Fibroblast of lung (primary cell): Measurements from ENCODE around the gene NUCB1.

Experiments
- CTCF ChIP-seq, 2 donors: IDR thresholded peaks in 1 of 2; conservative IDR thresholded peaks in 1 of 2; 1 replicate in 1 of 2; 2 replicates in 1 of 2; pipeline ENCODE4 v1.5.1; 2011 to 2012; ENCODE audit warnings: low read length in 2 of 2, control low read depth in 1 of 2, inconsistent platforms in 1 of 2, low read depth in 1 of 2, mild to moderate bottlenecking in 1 of 2
- EZH2 ChIP-seq: IDR thresholded peaks from 2 replicates; pipeline ENCODE4 v1.5.1; 2012; ENCODE audit warnings: low read length, control low read depth, mild to moderate bottlenecking; ENCODE audit errors: missing control alignments

GRCh38 chr19:48920949-48921348 lies 20.8 kb downstream of the NUCB1 start:
- TF ChIP-seq CTCF (conservative IDR thresholded peaks at IDR 0.05 in 1 of 2, IDR thresholded peaks at IDR 0.05 in 1 of 2; ENCODE audit: low read depth in 1 of 2, low read length in 2 of 2) (no peak), EZH2 (no peak)
